Measurements from ENCODE around the gene WNT6.
"Not testable (repeated sequence)": the region's sequence is repeated elsewhere in the genome, so short reads cannot be mapped to it uniquely, and the experiment has no call there.

The WNT6 gene

GRCh38 chr2:218832520-218832919 lies 27.1 kb upstream of the WNT6 start:
- TF ChIP-seq CTCF (IDR thresholded peaks at IDR 0.05; ENCODE audit: extremely low read depth, insufficient read depth, missing control alignments), result no peak
- no peak for DNase-seq (ENCODE audit: low spot score)
- in situ Hi-C loops (cut with MboI; ENCODE audit: low pct_unique_long_range_greater_than_20kb, low sequenced_read_pairs, unreplicated experiment), result loop anchor here (25.0 kb wide), 1 partner anchor 420 kb away; the partner anchor contains the start of gene VIL1

DNA sequence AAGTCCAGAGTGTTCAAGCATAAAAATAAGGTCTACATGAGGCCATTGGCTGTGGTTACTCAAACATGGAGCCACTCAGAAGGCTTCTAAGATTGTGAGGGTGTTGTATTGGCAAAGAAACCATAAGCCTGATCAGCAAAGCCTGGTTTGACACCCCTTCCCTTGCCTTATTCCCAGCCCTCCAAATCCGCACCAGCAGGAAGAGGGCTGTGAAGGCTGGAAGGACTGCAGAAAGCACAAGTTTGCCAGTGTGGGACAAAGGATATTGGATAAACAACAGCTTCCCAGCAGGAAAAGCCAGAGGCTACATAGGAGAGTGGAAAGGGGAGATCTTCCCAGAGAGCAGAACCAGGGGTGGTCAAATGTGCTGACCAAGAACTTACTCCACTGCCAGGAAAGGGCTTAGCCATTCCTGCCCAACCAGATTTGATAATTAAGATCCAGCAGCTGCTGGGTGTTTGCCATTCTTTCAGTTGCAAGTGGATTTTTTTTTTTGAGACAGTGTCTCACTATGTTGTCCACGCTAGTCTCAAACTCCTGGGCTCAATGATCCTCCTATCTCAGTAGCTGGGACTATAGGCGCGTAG lies 26.5 kb upstream of the WNT6 start:
- no peak for DNase-seq (ENCODE audit: low spot score)
- in situ Hi-C loops (cut with MboI; ENCODE audit: low pct_unique_long_range_greater_than_20kb, low sequenced_read_pairs, unreplicated experiment), result loop anchor here (25.0 kb wide), 1 partner anchor 421 kb away; the partner anchor contains the start of gene VIL1
- no peak for TF ChIP-seq CTCF (IDR thresholded peaks at IDR 0.05; ENCODE audit: extremely low read depth, insufficient read depth, missing control alignments)

DNA sequence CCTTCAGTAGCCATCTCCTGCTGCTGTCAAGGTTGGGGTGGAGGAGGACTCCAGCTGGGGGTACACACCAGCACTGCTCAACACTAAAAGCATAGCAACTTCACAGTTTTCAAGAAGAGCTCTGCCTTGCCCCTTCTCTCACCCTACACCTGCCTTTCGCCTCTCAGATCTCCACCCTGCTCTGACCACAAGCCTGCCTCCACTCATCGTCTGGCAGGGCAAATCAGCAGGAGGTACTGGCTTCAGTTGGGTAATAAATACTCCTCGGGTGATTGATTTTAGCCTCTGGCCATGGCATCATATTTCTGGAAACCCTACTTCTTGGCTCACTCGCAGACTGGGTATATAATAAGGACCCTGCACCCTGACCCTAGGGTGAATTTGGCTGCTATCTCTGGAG lies 24.9 kb upstream of the WNT6 start:
- in situ Hi-C loops (cut with MboI; ENCODE audit: low pct_unique_long_range_greater_than_20kb, low sequenced_read_pairs, unreplicated experiment), result loop anchor here (25.0 kb wide), 1 partner anchor 422 kb away; the partner anchor contains the start of gene VIL1
- no peak for TF ChIP-seq CTCF (IDR thresholded peaks at IDR 0.05; ENCODE audit: extremely low read depth, insufficient read depth, missing control alignments)
- no peak for DNase-seq (ENCODE audit: low spot score)

DNA sequence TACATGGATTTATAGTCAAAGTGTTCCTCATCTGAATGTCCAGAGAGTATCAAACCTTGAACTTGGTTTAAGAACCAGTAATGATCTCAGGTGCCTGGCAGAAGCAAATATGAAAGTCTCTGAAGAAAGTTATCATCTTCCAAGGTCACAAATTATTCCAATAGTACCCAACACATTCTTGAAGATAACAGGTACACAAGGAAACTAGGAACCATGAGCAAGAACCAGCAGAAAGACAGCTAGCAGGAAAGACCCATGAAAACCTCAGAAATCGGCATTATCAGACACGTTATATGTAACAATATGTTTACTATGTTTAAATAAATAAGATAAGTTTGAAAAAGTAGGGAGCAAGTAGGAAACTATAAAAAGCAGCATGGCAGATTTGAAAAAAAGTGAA lies 22.1 kb upstream of the WNT6 start:
- no peak for DNase-seq (ENCODE audit: low spot score)
- in situ Hi-C loops (cut with MboI; ENCODE audit: low pct_unique_long_range_greater_than_20kb, low sequenced_read_pairs, unreplicated experiment), result loop anchor here (25.0 kb wide), 1 partner anchor 425 kb away; the partner anchor contains the start of gene VIL1
- TF ChIP-seq CTCF (IDR thresholded peaks at IDR 0.05; ENCODE audit: extremely low read depth, insufficient read depth, missing control alignments), result no peak

DNA sequence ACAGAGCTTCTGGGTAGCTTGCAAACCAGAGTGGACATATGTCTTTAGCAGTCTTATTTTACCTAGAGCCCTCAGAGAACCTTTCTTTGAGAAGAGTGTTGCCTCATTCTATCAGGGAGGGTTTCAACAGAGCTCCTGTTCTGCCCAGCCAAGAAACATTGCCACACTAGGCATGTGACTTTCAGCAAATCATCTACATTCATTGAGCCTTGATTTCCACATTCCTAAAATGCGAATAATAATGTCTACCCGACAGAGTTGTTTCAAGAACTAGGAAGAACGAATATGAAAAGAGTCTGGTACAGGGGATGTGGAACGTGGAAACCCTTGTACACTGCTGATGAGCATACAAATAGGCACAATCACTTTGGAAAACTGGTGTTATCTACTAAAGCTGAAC lies 20.2 kb upstream of the WNT6 start:
- in situ Hi-C loops (cut with MboI; ENCODE audit: low pct_unique_long_range_greater_than_20kb, low sequenced_read_pairs, unreplicated experiment), result loop anchor here (25.0 kb wide), 1 partner anchor 427 kb away; the partner anchor contains the start of gene VIL1
- no peak for DNase-seq (ENCODE audit: low spot score)
- no peak for TF ChIP-seq CTCF (IDR thresholded peaks at IDR 0.05; ENCODE audit: extremely low read depth, insufficient read depth, missing control alignments)

GRCh38 chr2:218839888-218840287 lies 19.7 kb upstream of the WNT6 start:
- in situ Hi-C loops (cut with MboI; ENCODE audit: low pct_unique_long_range_greater_than_20kb, low sequenced_read_pairs, unreplicated experiment), result loop anchor here (10.0 to 25.0 kb wide), 2 partner anchors 115 to 428 kb away; partner anchors contain the start of gene VIL1
- DNase-seq (ENCODE audit: low spot score), result no peak
- no peak for TF ChIP-seq CTCF (IDR thresholded peaks at IDR 0.05; ENCODE audit: extremely low read depth, insufficient read depth, missing control alignments)

GRCh38 chr2:218844334-218844733 lies 15.3 kb upstream of the WNT6 start:
- not testable (repeated sequence) for DNase-seq (ENCODE audit: low spot score)
- in situ Hi-C loops (cut with MboI; ENCODE audit: low pct_unique_long_range_greater_than_20kb, low sequenced_read_pairs, unreplicated experiment), result loop anchor here (10.0 to 25.0 kb wide), 2 partner anchors 120 to 432 kb away; partner anchors contain the start of gene VIL1

DNA sequence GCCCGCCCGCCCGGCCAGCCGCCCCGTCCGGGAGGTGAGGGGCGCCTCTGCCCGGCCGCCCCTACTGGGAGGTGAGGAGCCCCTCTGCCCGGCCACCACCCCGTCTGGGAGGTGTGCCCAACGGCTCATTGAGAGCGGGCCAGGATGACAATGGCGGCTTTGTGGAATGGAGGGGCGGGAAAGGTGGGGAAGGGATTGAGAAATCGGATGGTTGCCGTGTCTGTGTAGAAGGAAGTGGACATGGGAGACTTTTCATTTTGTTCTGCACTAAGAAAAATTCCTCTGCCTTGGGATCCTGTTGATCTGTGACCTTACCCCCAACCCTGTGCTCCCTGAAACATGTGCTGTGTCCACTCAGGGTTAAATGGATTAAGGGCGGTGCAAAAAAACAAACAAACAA lies 12.6 kb upstream of the WNT6 start:
- in situ Hi-C loops (cut with MboI; ENCODE audit: low pct_unique_long_range_greater_than_20kb, low sequenced_read_pairs, unreplicated experiment), result loop anchor here (10.0 to 25.0 kb wide), 2 partner anchors 122 to 435 kb away; partner anchors contain the start of gene VIL1
- DNase-seq (ENCODE audit: low spot score), result not testable (repeated sequence)

Measured in GM13977 (cell line).